Body of pancreas (tissue), 4 donors: ENCODE data around the gene RET.

Source experiments
- CTCF ChIP-seq, 7 experiments: fragments of 450-650 bp in 4 of 7; fragments of 200-600 bp in 3 of 7; sonication (generic) in 3 of 7; IDR thresholded peaks; one replicate each; pipeline ENCODE4 v1.5.1; 2016 to 2019; ENCODE audit warnings: antibody characterized with exemption in 7 of 7
- POLR2A ChIP-seq, 3 donors: fragments of 450-650 bp; IDR thresholded peaks; one replicate each; pipeline ENCODE4 v1.6.1; 2016; ENCODE audit warnings: antibody characterized with exemption in 3 of 3, mild to moderate bottlenecking in 2 of 3

- no peak for TF ChIP-seq CTCF (IDR thresholded peaks at IDR 0.05)
- no peak for TF ChIP-seq POLR2A (IDR thresholded peaks at IDR 0.05)
These were observed 84.0 kb downstream of the RET start for GRCh38 chr10:43160921-43161255.
